ENCODE data around the gene ELAPOR2. TPM values are rescaled to one million over a fixed set of nuclear protein-coding genes. Genes with fewer than 3 reads are reported as not detected.

The ELAPOR2 gene
- total and polyA plus RNA-seq, 2 donors (not counting 1 experiment from before 2014, with no cell fraction given), result 7.0 to 8.3 TPM

DNA sequence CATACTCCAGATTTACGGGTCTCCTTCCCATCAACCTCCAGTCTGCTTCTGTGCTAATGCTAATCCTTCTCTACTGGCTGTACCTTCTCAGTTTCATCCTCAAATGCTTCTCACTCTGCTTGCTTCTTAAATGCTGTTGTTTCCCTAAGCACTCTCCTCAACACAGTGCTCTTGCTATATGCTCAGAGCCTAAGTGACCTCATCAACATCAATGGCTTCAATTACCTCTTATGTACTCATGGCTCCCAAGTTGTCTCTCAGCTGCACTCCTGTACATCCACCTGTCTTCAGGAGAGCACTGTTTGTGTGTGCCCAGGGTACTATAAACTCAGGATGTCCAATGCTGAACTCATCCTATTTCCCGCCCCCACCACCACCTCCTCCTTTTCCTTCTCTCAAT, 22.5 kb downstream of the ELAPOR2 start:
- H3K27ac ChIP-seq (ENCODE audit: low read length in 2 of 2), result no peak overlapping the region
- no peaks in the 10 kb centered on the region for H3K36me3 ChIP-seq (replicated peaks in 1 of 2; ENCODE audit: control extremely low read depth in 1 of 2, control insufficient read depth in 1 of 2, extremely low read depth in 1 of 2, insufficient read depth in 2 of 2, low read length in 1 of 2)
- no peaks in the 10 kb centered on the region for H3K9me3 Mint-ChIP-seq (ENCODE audit: insufficient read depth)
- H3K4me2 ChIP-seq (replicated peaks; ENCODE audit: low read depth, low read length, poor library complexity, severe bottlenecking), result no peak overlapping the region
- H3K9me3 ChIP-seq (ENCODE audit: control extremely low read depth in 1 of 3, control insufficient read depth in 2 of 3, insufficient read depth in 1 of 3, low read length in 2 of 3), result no peaks in the 10 kb centered on the region
- intact Hi-C loops (cut with micrococcal nuclease), result no loop called here
- no peak for TF ChIP-seq EZH2 (IDR thresholded peaks at IDR 0.05; ENCODE audit: borderline replicate concordance, insufficient read depth, low read depth, low read length, poor library complexity, severe bottlenecking)
- TF ChIP-seq, protein P1, sequence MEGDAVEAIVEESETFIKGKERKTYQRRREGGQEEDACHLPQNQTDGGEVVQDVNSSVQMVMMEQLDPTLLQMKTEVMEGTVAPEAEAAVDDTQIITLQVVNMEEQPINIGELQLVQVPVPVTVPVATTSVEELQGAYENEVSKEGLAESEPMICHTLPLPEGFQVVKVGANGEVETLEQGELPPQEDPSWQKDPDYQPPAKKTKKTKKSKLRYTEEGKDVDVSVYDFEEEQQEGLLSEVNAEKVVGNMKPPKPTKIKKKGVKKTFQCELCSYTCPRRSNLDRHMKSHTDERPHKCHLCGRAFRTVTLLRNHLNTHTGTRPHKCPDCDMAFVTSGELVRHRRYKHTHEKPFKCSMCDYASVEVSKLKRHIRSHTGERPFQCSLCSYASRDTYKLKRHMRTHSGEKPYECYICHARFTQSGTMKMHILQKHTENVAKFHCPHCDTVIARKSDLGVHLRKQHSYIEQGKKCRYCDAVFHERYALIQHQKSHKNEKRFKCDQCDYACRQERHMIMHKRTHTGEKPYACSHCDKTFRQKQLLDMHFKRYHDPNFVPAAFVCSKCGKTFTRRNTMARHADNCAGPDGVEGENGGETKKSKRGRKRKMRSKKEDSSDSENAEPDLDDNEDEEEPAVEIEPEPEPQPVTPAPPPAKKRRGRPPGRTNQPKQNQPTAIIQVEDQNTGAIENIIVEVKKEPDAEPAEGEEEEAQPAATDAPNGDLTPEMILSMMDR (IDR thresholded peaks at IDR 0.05), result no peak
- H3K4me1 Mint-ChIP-seq, result peaks cover 6% of the 10 kb centered on the region
- H3K27me3 ChIP-seq (replicated peaks in 1 of 4; ENCODE audit: control extremely low read depth in 1 of 4, control insufficient read depth in 3 of 4, insufficient read depth in 4 of 4, low read length in 3 of 4), result no peaks in the 10 kb centered on the region
- no peaks in the 10 kb centered on the region for H3K4me1 ChIP-seq (ENCODE audit: control insufficient read depth in 2 of 2, insufficient read depth in 2 of 2, low read length in 2 of 2)
- ChIA-PET CTCF (interaction anchor here (1.2 kb wide), 1 partner anchor 86 kb away, joined by 3 read pairs; no protein-coding TSS in a partner anchor), POLR2A (no interaction called here)
- peaks cover 6% of the 10 kb centered on the region for H3K79me2 ChIP-seq (ENCODE audit: control insufficient read depth, insufficient read depth, low read length)
- H2AFZ ChIP-seq (ENCODE audit: insufficient read depth, low read depth, low read length, poor library complexity, severe bottlenecking), result no peak overlapping the region
- H4K20me1 ChIP-seq (ENCODE audit: control insufficient read depth, insufficient read depth, low read length, poor library complexity, severe bottlenecking), result no peaks in the 10 kb centered on the region
- H3K4me3 Mint-ChIP-seq, result no peak overlapping the region
- H3K27ac Mint-ChIP-seq, result no peak overlapping the region
- DNase-seq (no peak), ATAC-seq (ENCODE audit: low read depth) (no peak)
- H3K4me3 ChIP-seq (ENCODE audit: control extremely low read depth in 1 of 5, extremely low read depth in 1 of 5, insufficient read depth in 1 of 5, low read depth in 2 of 5, low read length in 4 of 5), result no peak overlapping the region
- H3K27me3 Mint-ChIP-seq, result peaks cover 10% of the 10 kb centered on the region
- 100% methylated on average over 1 of the region's 2 CpGs for WGBS (ENCODE audit: insufficient coverage)
- no peak overlapping the region for H3K9ac ChIP-seq (ENCODE audit: low read length)

DNA sequence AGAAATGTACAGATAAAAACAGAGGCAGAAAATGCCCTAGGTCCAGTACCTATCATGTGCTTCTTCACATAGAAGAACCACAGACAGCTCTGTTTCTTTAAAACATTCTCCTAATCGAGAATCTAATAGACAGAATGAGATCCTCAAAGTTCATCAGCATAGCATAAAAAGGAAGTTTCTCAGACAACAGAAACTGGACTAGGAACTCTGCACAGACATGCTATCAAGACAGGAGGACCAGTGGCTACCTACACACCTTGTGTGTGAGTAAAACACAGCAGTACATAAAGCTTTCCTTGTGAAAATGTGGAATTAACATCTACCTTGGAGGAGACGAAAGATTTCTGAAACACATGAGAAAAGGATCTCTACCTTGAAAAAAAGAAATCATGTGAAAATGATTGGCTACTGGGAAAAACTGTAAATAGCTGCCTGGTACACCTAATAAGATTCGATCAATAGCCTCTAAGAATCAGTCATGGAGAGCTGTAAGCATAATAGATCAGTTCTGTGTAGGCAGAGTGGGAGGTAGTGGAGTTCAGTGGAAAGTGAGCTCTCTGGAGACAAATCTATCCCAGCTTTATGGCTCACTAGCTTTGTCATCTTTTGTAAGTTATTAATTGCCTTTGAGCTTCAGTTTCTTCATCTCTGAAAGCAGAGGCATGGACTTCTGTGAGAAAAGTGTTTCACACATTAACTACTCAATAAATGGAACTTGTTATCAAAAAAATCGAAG, 26.7 kb downstream of the ELAPOR2 start:
- TF ChIP-seq, protein P1 (IDR thresholded peaks at IDR 0.05), result no peak
- no peak for TF ChIP-seq EZH2 (IDR thresholded peaks at IDR 0.05; ENCODE audit: borderline replicate concordance, insufficient read depth, low read depth, low read length, poor library complexity, severe bottlenecking)
- H3K27me3 Mint-ChIP-seq, result peaks cover 6% of the 10 kb centered on the region
- Histone ChIP-seq H3K4me3 (ENCODE audit: control extremely low read depth in 1 of 5, extremely low read depth in 1 of 5, insufficient read depth in 1 of 5, low read depth in 2 of 5, low read length in 4 of 5) (no peak overlapping the region), H3K9ac (ENCODE audit: low read length) (no peak overlapping the region), H3K27ac (ENCODE audit: low read length in 2 of 2) (no peak overlapping the region), H4K20me1 (ENCODE audit: control insufficient read depth, insufficient read depth, low read length, poor library complexity, severe bottlenecking) (no peaks in the 10 kb centered on the region), H3K36me3 (replicated peaks in 1 of 2; ENCODE audit: control extremely low read depth in 1 of 2, control insufficient read depth in 1 of 2, extremely low read depth in 1 of 2, insufficient read depth in 2 of 2, low read length in 1 of 2) (no peaks in the 10 kb centered on the region), H3K27me3 (replicated peaks in 1 of 4; ENCODE audit: control extremely low read depth in 1 of 4, control insufficient read depth in 3 of 4, insufficient read depth in 4 of 4, low read length in 3 of 4) (no peaks in the 10 kb centered on the region), H3K4me2 (replicated peaks; ENCODE audit: low read depth, low read length, poor library complexity, severe bottlenecking) (no peak overlapping the region), H2AFZ (ENCODE audit: insufficient read depth, low read depth, low read length, poor library complexity, severe bottlenecking) (no peak overlapping the region), H3K9me3 (ENCODE audit: control extremely low read depth in 1 of 3, control insufficient read depth in 2 of 3, insufficient read depth in 1 of 3, low read length in 2 of 3) (peaks cover 0 to 6% (median 1%) of the 10 kb centered on the region in 3 donors), H3K79me2 (ENCODE audit: control insufficient read depth, insufficient read depth, low read length) (peaks cover 5% of the 10 kb centered on the region), H3K4me1 (ENCODE audit: control insufficient read depth in 2 of 2, insufficient read depth in 2 of 2, low read length in 2 of 2) (peaks cover 7 to 9% of the 10 kb centered on the region in 2 donors)
- DNase-seq (no peak), ATAC-seq (ENCODE audit: low read depth) (no peak)
- intact Hi-C loops (cut with micrococcal nuclease), result no loop called here
- POLR2A ChIA-PET, result no interaction called here
- H3K4me3 Mint-ChIP-seq, result no peak overlapping the region
- peaks cover 6% of the 10 kb centered on the region for H3K4me1 Mint-ChIP-seq
- WGBS (ENCODE audit: insufficient coverage), result 93% methylated on average over 2 of the region's 4 CpGs
- H3K9me3 Mint-ChIP-seq (ENCODE audit: insufficient read depth), result no peaks in the 10 kb centered on the region
- CTCF ChIA-PET, result no interaction called here
- H3K27ac Mint-ChIP-seq, result no peak overlapping the region
